NCI-H2227 treated with DMSO at 0.1 percent for 48 hours (cell line): ENCODE measurements around the gene TMEM132E.
"Not testable (repeated sequence)": the region's sequence is repeated elsewhere in the genome, so short reads cannot be mapped to it uniquely, and the experiment has no call there.

ENCODE experiments used
- DNase-seq: peaks from one replicate; lab custom pipeline; 2025; lab: John Stamatoyannopoulos, UW

TMEM132E gene, protein sequence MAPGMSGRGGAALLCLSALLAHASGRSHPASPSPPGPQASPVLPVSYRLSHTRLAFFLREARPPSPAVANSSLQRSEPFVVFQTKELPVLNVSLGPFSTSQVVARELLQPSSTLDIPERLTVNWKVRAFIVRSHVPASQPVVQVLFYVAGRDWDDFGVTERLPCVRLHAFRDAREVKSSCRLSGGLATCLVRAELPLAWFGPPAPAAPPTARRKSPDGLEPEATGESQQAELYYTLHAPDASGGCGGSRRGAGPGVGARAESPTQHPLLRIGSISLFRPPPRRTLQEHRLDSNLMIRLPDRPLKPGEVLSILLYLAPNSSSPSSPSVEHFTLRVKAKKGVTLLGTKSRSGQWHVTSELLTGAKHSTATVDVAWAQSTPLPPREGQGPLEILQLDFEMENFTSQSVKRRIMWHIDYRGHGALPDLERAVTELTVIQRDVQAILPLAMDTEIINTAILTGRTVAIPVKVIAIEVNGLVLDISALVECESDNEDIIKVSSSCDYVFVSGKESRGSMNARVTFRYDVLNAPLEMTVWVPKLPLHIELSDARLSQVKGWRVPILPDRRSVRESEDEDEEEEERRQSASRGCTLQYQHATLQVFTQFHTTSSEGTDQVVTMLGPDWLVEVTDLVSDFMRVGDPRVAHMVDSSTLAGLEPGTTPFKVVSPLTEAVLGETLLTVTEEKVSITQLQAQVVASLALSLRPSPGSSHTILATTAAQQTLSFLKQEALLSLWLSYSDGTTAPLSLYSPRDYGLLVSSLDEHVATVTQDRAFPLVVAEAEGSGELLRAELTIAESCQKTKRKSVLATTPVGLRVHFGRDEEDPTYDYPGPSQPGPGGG (N-terminal part only)

GRCh38 chr17:34579017-34579946, at the start of gene TMEM132E:
Gene TMEM132E, plus strand, starts transcription at chr17:34579582. Its CDS starts 1,495 bp downstream, at chr17:34581077.
- peak; percentile 71 for DNase-seq

DNA sequence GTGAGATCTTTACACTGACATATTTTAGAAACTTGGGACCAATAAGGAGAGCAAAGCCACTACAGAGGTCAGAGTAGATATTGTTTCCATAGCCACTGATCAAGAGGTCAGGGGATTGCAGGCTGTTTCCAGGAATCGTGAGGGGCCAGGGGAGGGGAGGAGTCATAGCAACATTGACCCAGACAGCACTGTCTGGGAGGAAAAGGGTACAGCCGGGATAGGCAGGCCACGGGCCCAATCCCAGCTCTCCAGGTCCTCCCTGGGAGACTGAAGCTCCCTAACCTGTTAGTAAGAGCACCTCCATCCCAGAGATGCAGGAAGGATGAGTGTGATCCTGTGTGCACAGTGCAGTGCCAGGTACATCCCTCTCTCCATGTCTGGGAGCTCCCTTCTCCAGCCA, 48.5 kb upstream of the TMEM132E start:
- DNase-seq: no peak

GRCh38 chr17:34532281-34533065, 46.9 kb upstream of the TMEM132E start:
- DNase-seq: no peak

DNA sequence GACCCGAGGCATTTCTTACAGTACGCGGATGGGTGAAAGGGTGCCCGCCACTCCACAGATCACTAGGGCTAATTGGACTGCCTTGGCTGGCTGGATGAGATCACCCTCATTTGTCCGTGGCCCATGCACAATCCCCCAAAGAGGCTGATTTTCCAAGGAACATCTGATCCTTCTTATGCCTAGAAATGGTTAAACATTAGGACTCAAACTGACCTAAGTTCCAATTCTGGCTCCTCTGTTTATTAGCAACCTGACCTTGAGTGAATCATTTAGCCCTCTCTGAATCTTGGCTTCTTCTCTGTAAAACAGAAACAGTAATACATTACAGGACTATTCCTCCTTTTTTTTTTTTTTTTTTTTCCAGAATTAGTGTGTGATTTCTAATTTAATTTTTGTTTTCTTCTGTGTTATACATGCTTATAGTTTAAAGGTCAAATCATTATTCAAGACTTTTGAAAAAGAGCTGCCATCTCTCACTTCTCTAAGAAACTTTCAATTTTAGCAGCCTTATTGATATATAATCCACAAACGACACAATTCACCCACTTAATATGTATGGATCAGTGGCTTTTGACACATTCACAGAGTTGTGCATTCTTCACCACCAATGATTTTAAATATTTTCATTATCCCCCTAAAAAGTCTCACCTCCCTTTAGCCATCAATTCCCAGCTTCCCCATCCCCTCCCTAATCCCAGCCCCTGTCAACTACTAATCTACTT, 45.4 kb upstream of the TMEM132E start:
- no peak for DNase-seq

- no peak for DNase-seq
Measured at GRCh38 chr17:34537445-34537844, 41.9 kb upstream of the TMEM132E start.

DNA sequence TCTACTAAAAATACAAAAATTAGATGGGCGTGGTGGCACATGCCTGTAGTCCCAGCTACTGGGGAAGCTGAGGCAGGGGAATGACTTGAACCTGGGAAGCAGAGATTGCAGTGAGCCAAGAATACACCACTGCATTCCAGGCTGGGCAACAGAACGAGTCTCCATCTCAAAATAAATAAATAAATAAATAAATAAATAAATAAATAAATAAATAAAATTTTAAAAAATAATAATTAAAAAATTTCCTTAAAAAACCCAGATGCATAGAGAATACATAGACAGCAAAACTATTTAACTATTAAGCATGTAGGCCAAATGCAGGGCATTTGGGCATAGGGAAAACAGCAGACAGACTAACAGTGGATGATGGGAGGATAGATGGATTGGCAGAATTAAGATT, 40.8 kb upstream of the TMEM132E start:
- not testable (repeated sequence) for DNase-seq

- no peak for DNase-seq
Measured at GRCh38 chr17:34539881-34540280, 39.5 kb upstream of the TMEM132E start.

GRCh38 chr17:34542700-34543336, 36.6 kb upstream of the TMEM132E start:
- DNase-seq: no peak

- no peak for DNase-seq
Measured at GRCh38 chr17:34547453-34548063, 31.8 kb upstream of the TMEM132E start.

DNA sequence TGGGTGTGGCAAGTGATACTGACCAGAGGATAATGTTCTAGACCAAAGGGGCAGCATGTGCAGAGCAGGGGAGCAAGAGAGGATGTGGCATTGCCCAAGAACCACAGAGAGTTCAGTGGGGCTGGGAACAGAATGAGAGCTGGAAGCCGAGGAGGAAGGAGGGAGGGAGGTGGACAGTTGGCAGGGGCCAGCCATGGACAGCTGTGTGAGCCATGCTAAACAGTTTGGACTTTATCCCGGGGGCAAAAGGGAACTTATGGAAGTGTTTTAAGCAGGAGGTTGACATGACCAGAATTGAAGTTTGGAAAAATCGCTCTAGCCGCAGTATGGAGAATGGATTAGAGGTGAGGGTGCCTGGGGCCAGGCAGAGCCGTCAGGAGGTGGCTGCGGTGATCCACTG, 29.4 kb upstream of the TMEM132E start:
- no peak for DNase-seq

DNA sequence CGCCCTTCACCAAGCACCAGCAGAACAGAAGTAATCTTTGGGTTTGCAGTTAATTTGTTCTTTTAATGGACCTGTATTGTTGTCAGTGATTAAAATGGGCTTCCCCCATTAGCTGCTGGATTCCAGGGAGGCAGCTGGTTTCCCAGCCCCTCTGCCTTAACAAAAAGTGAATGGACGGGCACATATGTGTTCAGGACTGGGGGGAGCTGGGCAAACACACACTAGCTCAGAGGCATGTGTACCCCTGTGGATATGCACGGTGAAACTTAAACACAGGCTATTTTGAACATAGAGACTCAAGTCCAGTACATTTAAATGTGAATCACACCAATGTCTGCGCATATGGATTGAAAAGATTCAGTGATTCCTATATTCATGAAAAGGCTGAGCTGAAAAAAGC, 25.5 kb upstream of the TMEM132E start:
- no peak for DNase-seq

DNA sequence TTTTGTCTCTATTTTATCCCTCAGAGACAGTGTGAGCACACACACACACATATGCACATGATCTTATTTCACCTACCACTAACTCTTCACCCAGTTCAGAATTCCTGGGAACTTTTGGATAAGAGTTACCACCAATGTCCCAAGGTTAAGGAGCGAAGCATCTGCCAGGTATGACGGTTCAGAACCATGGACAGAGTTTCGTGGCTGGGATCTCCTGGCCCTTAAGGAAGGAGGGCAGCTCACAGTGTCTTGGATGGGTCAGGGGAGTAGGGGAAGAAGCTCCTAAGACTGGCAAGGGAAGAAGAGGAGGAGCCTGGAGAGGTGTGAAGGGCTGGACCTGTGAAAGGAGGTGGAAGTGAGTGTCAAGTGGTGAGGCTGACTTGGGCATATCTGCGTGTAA, 23.0 kb upstream of the TMEM132E start:
- DNase-seq: no peak

DNA sequence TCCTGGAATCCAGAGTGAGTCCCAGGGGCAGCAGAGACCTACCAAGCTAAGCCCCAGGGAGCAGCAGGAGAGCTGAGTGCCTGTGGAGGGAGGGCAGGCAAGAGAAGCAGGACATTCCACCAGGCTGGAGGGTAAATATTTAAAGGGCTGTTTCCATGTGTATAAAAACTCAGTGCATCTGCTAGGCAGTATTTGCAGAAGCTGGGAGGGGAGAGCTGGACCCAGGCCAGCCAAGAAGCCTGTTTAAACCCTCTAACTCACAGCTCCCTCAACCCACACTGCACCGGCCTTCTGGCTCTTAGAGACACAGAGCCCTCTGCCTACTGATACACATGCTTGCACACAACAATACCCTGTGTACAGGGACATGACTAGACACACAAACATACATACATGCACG, 22.5 kb upstream of the TMEM132E start:
- no peak for DNase-seq

- no peak for DNase-seq
Measured at GRCh38 chr17:34561328-34561727, 18.1 kb upstream of the TMEM132E start.

GRCh38 chr17:34562387-34562786, 17.0 kb upstream of the TMEM132E start:
- no peak for DNase-seq

- no peak for DNase-seq
Measured at GRCh38 chr17:34565713-34566112, 13.7 kb upstream of the TMEM132E start.

DNA sequence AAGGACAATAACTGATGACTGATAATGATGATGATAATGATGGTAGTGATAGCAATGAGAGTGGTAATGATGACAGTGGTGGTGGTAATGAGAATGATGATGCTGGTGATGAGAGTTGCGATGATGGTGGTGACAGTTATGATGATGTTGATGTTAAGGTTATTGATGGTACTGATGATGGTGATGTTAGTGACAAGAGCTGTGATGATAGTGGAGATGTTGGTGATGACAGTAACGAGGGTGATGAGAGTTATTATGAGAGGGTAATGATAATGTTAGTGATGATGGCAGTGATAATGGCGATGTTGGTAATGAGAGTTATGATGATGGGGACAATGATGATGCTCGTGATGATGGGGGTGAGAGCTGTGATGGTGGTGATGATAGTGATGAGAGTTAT, 13.2 kb upstream of the TMEM132E start:
- no peak for DNase-seq

- no peak for DNase-seq
Measured at GRCh38 chr17:34566873-34567272, 12.5 kb upstream of the TMEM132E start.

DNA sequence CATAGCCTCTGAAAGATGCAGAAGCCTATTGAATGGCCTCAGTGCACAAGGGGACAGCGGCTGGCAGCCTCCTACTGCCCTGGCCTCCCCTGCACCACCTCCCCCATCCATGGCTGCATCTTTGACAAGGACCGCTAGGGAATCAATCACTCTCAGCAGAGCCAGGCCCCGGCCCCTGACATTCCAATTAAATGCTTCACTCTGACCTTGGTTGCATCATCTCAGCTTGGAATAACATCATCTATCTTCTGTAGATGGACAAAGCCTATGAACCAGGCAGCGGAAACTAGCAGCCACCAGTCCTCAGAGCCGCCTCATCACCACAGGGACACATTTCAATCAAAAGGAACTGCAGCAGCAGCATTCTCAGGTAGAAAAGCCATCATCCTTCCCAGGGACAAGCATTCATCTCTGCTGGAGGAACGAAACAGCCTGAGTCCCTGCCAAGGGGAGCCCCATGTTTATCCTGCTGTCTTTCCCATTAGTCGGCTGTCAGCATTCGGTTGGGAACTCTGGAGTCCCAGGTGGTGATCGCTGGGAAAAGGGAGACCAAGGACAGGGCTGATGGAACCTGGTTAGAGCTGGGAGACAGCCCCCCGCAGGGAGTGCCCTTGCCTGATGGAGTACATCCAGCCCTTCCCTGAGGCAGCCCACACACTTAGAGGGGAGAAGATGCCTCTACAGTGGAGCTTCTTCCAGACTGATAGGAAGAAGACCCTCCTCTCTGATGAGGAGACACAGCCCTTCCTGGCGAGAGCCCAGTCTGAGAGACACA, 11.5 kb upstream of the TMEM132E start:
- peak; percentile 16 for DNase-seq
